IPS DF 19.7 (cell line): ENCODE data around the gene ST7.

Source experiments
- DNase-seq: peaks from one replicate; pipeline ENCODE4 v3.0.0-alpha.2; 2013; ENCODE audit warnings: low read depth, low spot score

ST7 gene

DNA sequence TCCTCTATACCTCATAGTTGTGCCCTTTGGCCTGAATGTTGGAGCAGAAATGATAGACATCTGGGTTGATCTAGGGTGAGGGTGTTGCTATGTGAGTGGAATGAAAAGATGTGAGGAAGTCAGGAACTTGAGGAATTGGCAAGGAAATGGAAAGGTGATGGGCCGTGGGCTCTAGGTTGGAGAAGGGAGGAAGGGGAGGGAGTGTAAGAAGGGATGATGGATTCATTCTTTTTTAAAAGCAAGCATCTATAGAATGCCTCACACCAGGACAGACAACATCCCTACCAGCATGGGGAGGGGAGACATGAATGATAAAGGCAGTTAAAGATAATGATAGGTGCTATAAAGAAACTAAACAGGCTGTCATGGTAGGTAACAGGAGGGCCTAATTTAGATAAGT lies 201.4 kb downstream of the ST7 start:
- no peak for DNase-seq

DNA sequence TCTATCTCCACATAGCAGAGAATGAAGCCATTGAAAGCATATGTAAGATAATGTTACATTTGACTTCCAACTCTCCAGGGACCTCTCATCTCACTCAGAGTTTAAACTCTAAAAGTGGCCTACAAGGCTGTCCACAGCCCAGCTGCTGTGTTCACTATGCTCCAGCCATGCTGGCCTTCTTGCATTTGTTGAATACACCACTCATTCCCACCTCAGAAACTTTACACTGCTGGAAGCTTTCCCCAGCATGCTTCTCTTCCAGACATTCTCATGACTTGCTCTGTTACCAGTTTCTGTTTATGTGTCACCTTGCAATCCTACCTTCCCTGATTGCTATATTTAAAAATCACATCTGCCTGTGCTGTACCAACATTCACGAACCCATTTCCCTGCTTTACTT lies 202.4 kb downstream of the ST7 start:
- DNase-seq = no peak

DNA sequence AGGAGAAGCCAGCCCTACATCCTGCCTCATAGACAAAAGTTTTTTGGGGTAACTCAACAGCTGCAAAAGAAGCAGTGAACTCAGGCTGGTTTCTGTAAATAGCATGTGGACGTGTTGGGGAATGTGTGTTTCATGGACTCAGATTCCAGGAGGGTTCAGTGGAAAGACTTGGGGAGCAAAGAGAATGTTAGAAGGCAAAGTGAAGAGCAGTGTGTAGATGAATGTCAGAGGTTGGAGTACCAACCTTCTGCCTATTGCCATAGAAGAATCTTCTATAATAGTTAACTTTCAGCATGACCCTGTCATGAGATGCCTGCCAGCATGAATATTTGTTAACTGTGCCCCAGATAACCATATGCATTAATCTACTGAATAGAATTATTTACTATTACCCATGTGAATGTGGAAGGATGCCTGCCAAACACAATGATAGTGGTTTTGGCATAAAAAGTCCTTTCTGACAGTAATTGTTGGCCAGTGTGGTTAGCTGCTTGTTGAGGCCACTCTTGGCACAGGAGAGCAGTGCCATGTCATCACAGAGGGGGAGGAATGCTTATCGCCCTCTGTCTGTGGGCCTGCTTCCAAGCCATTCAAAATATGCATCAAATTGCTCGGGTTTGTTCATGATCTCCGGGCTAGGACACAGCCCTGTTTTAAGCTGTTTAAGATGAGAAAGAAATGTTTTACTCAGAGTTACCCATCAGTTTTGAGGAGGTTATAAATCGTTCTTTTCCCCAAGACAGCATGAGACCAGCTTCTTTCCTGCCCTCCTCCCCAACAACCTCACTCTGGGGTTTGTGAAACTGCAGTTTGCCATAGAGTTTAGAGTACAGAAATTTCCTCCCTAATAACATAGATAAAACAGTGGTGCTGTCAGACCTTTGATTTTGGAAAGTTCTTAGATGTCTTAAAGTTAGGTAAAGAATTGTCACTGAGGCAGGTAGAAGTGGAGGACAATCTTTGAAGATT lies 204.2 kb downstream of the ST7 start:
- DNase-seq = no peak

DNA sequence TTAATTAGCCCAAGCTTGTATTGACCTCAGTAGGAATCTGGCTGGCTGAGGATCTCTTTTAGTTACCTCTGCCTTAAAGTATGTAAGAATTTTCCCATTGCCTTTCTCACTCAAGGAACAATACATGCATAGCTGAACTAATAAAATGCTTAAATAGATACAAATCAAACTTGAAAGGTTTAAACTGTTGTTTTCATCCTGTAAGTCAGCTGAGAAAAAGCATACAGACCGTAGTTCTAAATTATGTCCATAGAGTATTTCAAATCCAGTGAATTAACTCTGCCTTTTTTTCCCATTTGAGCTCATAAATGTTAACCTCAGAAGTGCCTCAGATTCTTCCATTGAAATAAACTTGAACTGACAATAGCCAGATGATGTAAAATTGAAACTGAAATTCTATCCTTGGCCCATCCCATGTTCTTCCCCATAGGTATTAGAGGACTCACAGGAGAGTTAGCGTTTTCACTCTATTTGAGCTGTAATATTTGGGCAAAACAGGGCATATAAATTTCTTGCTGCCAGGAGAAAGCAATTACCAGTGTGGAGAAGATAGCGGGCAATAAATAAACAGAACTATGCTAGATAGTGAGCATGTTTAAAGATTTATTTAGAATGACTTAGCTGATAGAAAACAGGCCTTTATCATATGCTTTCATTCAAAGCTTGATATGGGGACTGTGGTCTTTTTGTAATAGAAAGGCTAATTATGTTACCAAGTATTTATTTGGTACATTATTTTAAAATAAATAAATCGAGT lies 205.8 kb downstream of the ST7 start:
- no peak for DNase-seq

DNA sequence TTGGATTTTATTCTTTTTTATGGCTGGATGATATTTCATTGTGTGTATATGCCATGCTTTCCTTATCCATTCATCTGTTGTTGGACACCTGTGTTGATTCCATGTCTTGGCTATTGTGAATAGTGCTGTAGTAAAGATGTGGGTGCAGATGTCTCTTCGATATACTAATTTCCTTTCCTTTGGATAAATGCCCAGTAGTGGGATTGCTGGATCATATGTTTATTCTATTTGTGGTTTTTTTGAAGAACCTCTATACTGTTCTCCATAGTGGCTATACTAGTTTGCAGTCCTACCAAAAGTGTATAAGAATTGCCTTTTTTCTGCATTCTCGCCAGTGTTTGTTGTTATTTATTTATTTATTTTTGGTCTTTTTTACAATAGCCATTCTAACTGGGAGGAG lies 209.8 kb downstream of the ST7 start:
- DNase-seq = no peak

DNA sequence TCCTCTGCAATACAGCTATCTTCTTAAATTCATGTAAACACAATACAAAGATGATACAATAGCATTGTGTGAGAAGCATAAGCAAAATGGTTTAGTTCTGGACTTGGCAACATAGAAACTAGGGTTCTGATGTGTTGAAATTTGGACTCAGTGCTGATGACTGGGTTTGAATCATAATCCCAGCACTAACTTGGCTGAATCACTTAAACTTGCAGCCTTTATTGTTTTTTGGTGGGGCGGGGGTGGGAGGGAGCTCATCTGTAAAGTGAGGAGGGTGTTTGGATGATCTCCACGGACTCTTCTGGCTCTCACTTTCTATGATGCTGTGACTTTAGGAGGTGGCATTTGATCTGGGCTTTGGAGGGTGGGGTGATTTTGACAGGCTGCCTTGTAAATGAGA lies 211.3 kb downstream of the ST7 start:
- DNase-seq = no peak

DNA sequence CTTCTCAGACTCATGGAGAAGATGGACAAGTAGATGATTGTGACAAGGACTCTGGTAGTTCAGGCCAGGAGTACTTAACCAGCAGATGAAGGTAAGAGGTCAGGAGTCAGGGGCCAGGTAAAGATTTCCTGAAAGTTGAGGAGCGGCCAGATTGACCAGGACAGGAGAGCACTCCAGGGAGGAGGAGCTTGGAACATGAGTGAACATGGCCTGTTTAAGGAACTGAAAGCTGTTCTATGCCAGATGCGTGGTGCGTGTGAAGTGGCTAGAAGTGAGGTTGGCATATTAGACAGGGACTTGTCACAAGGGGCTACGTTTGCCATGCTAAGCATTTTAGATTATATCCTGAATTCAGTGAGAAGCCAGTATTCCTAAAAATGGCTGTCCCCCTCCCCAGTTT lies 212.4 kb downstream of the ST7 start:
- no peak for DNase-seq

DNA sequence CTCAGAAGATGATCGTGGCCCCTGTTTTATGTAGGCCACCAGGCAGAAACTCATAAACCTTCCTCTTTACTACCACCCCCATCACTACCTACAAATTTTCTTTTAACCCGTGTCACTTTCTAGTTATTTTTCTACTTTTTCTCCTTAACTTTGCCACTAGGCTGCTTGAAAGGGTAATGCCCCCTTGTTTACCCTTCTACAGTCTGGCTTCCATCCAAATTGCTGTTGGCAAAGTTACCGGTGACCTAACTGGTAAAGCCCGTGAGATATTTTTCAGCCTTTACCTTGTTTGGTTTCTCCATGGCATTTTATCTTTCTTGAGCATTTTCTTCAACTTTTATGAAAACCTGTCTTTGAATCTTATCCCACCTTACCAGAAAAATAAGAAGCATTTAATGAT lies 216.6 kb downstream of the ST7 start:
- DNase-seq = no peak

DNA sequence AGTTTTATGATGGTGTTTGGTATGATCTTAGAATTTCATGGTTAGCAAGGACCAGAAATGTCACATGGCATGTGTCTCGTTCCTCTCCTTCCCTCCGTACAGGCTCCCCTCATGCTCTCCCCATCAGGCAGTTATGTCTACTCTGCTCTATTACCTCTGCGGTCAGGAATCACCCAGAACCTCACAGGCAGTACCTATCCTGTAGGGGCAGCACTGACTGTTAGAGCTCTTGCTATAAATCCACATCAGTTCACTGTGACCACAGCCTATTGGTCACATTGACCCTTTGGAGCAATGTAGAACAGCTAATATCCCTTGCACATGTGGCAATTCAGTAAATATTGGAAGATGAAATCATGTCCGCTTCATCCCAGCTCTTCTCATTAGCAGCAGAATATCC lies 217.8 kb downstream of the ST7 start:
- no peak for DNase-seq

DNA sequence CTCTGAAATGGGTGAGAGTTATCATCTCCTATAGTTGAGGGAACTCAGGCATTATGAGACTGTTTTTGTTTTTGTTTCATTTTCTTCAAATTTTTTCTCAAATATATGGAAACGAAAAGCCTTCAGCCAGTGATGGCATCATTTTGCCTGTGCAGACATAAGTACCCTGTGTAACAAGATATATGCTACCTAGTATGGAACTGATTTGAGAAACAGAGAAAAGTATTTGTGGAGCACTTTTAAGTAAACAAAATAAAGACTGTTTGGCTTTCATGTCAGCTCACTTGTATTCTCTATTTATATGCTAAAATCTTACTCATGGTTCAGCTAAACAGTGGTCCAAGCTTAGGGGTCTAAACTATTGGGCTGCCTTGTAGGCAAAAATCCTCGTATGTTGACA lies 219.0 kb downstream of the ST7 start:
- no peak for DNase-seq

DNA sequence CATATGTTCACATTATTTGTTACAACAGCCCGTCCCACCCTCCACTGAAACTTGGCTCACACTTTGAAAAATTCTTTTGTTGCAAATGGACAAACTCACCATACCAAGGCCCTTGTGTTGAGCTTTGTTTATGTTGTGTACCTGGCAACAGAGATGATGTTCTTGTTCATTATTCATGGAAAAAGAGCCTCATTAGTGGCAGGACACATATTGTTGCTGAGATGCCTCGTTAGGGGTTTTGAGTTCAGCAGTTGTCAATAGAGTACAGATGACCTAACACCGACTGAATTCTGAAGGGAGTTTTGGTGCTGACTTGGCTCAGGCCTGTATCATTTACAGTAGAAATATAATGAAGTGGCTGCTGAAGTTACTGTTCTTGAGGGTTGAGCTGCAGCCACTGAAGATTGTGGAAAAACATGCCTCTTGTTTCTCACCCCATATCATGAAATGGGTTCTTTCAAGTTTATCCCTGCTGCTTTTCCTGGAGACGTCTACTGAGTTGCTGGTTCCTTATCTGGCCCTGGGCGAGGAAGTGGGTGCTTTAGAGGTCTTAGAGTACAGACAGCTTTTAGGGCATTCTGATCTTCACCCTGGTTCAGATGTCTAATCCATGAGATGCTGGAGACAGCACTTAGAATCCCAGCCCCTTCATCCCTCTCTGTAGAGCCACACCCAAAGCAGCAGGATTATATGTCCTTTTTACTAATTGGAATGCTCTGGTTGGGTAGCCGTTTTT lies 219.9 kb downstream of the ST7 start:
- DNase-seq = no peak

DNA sequence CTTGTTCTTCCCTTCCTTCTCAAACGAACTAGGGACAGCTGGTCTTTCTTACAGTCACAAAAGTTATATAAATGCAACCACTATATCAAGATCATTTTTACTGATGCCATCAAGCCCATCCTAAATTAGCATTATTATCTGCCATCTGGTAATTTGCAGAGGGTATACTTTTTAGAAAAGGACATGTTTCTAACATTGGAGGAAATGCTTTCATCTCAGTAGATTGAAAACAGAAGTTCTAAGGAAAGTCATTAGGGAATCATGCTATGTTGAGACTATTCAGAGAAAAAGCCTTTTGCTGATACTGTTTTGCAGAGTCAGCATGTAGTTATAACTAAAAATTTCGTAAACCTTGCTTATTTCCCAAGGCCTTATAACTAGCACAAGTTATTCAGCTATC lies 222.9 kb downstream of the ST7 start:
- DNase-seq = no peak

DNA sequence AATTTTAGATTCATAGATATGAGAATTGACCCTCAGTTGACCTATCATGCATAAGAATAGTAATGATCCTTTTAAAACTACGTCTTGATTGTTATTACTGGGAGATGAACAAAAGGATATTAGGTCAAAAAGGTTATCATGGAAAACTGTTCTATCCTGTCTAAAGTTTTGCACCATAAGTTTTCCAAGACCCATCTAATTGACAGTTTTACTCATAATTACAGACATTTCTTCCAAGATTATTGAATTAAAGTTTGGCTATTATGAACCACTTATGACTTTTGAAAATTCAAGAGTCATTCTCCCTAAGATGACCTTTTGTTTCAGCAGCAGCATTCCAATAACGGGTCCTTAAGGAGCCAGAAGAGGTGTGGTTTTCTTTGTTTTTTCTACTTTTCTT lies 225.3 kb downstream of the ST7 start:
- DNase-seq = no peak

DNA sequence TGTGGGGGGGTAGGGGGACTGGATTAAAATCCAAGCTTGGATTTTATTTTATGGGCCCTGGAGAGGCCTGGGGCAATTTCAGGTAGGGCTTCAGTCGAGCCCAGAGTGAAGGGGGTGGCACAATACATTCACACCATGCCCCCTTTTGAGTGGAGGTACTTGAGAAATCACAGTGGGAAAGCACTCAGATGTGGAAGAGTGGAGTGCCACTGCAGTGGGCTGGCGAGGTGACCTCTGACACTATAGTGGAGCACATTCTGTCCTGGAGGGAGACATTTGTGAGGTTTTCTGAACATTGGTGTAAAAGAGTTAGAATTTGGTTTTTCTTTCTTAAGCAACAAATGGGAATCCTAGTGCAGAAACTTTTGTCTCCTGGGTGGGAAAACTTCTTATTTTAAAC lies 226.4 kb downstream of the ST7 start:
- DNase-seq = no peak

DNA sequence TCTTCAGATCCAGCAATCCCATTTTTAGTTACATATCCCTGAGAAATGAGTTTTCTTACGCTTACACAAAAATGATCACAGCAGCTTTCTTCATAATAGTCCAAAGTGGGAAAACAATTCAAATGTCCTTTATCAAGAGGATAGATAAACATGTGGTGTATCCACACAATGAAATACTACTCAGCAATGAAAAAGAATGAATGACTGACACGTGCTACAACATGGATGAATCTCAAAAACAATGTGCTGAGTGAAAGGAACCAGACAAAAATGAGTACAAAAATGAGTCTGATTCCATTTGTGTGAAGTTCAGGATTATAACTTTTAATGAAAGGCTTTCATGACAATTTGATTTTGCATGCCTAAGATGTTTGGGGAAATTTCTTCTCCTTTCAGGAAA lies 230.4 kb downstream of the ST7 start:
- DNase-seq = no peak

DNA sequence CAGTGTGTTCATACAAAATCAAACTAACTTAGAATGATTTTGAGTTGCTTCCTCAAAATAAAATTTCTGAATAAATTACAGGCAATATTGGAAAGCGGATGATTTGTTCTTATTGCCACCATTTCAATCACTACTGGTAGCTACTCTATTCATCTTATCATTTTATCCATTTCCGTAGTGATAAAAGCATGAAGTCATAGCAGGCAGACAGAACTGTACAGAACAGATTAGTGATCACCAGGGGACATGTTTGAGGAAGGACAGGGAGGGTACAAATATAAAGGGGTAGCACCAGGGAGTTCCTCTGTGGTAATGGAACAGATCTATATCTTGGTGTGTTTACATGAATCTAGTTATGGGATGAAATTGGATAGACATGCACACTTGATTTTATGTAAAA lies 231.1 kb downstream of the ST7 start:
- no peak for DNase-seq

DNA sequence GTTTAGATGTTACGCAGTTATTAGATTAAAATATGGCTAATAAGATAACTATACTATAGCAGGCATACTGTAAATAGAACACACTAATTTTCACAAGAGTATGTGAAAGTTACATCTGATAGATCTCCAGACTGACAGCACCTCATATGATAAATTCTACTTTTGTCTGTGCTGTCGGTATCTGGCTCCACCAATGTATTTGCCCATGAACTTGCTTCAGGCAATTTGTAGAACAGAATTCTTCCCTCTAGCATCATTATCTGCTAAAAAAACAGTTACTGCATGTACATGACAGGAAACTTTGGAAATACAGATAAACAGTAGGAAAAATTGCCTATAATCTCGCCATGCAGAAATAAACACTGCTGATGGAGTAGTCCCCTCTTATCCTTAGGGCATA lies 231.8 kb downstream of the ST7 start:
- no peak for DNase-seq

DNA sequence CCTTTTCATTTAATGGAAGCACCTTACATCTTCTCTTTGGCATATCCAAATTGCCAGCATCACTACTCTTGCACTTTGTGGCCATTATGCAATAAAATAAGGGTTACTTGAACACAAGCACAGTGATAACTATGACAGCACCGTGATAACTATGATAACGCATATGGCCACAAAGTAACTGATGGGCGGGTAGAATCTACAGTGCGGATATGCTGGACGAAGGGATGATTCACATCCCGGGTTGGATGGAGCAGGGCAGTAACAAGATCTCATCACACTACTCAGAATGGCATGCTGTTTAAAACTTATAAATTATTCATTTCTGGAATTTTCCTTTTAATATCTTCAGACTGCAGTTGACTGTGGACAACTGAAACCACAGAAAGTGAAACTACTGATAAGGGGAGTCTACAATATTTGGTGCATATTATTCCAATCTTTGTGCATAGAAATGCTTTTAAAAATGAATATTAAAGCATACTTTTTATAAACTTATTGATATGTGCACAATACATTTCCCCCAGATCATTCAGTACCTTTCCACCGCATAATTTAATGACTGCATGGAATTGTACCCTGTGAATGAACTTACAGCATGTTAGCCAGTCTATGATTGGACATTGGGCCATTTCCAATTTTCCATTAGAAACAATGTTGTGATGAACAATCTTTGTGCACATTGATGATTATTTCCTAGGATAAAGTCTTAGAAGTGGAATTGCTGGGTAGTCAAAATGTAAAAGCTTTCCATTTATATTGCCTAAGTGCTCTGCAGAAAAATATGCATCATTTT lies 233.1 kb downstream of the ST7 start:
- no peak for DNase-seq

DNA sequence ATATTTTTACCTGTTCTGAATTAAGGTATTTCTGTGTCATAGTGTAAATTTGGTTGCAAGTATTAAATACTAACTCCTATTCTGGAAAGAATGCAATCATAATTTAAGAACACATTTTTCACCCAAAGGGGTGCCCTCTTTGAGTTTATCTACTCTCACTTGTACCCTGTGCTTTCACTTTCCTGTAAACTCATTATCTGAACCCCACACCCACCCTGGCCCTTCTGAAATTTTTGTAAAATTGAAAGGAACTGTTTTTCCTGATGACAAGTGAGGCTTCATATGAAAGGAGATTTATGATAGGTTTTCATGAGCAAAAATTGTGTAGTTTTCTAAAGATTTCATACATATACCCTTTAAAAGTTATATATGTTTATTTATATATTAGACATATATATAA lies 235.1 kb downstream of the ST7 start:
- DNase-seq = no peak

DNA sequence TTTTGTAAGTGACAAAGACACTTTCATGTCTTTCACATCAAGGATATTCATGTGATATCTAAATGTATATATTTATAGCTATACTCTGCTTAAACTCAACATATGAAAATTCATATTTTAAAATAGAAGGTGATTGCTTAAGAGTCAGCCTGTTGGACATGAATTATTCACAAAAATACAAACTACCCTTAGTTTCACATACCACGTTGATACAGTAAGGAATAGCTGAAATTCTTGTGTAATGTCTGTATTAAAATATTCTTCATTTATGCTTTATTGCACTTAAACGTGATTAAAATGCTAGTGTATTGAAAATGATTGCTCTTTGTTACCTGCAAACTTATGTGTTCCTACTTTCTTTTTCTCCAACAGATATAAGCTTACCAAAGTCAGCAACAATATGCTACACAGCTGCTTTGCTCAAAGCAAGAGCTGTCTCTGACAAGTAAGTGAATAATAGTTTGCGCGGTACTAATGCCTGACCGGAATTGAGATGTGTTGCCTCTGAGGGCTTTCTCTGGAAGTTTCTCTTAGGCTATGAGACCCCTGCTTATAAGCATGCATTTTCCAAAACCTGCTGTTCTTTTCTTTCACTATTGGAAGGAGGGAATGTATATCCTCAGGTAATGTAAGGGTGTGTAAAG lies 235.8 kb downstream of the ST7 start:
- no peak for DNase-seq

DNA sequence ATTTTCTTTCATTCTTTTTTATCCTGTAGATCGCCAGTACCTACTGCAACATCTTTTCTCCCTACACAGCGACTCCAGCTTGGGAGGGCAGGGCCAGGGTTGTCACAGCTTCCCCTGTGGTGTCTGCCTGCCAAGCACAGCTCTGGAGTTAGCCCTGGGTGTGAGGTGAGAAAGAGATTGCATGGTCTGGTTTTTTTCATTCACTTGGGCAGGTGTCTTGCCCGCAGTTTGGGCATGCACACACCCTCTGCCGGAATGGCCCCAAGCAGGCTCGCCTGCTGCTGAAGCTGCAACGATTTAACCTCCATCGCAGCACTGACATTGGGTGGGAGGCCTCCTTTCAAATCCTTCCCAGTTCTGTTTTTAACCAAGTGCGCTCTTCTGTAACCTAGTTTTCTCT lies 236.8 kb downstream of the ST7 start:
- DNase-seq = no peak
